ENCODE measurements around the gene MMP27.

GRCh38 chr11:102655547-102655946 lies 50.0 kb downstream of the MMP27 start:
- TF ChIP-seq EP300 (IDR thresholded peaks at IDR 0.05), result no peak
- TF ChIP-seq, protein P1, sequence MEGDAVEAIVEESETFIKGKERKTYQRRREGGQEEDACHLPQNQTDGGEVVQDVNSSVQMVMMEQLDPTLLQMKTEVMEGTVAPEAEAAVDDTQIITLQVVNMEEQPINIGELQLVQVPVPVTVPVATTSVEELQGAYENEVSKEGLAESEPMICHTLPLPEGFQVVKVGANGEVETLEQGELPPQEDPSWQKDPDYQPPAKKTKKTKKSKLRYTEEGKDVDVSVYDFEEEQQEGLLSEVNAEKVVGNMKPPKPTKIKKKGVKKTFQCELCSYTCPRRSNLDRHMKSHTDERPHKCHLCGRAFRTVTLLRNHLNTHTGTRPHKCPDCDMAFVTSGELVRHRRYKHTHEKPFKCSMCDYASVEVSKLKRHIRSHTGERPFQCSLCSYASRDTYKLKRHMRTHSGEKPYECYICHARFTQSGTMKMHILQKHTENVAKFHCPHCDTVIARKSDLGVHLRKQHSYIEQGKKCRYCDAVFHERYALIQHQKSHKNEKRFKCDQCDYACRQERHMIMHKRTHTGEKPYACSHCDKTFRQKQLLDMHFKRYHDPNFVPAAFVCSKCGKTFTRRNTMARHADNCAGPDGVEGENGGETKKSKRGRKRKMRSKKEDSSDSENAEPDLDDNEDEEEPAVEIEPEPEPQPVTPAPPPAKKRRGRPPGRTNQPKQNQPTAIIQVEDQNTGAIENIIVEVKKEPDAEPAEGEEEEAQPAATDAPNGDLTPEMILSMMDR (IDR thresholded peaks at IDR 0.05), result no peak
